DND-41 (cell line): ENCODE data around the gene ERC2.

Experiments used
- ATAC-seq: fragments of 200-7000 bp; cut with Tn5 transposase; 3 replicates; pipeline ENCODE4 v1.9.1; 2021; ENCODE audit warnings: low read depth; ENCODE audit not compliant: insufficient read depth
- DNase-seq: peaks from one replicate; pipeline ENCODE4 v3.0.0-alpha.2; 2020
- H2AFZ ChIP-seq: 2 replicates; pipeline ENCODE4 v1.6.0; 2012; ENCODE audit warnings: low read depth, low read length
- H3K27ac ChIP-seq: 2 replicates; pipeline ENCODE4 v1.5.1; 2012; ENCODE audit warnings: low read length, inconsistent platforms
- H3K27me3 ChIP-seq: fragments of 200-600 bp; sonication (generic); 2 replicates; pipeline ENCODE4 v1.6.0; 2012; ENCODE audit warnings: low read length, mild to moderate bottlenecking, inconsistent platforms; ENCODE audit not compliant: insufficient read depth, poor library complexity
- H3K36me3 ChIP-seq: 2 replicates; pipeline ENCODE4 v1.5.1; 2012; ENCODE audit warnings: low read length, inconsistent platforms; ENCODE audit not compliant: insufficient read depth
- H3K4me1 ChIP-seq: 2 replicates; pipeline ENCODE4 v1.5.1; 2012; ENCODE audit warnings: mild to moderate bottlenecking, low read length; ENCODE audit not compliant: insufficient read depth
- H3K4me2 ChIP-seq: 2 replicates; pipeline ENCODE4 v1.6.0; 2012; ENCODE audit warnings: mild to moderate bottlenecking, moderate library complexity, low read length, inconsistent platforms; ENCODE audit not compliant: insufficient read depth
- H3K4me3 ChIP-seq, 2 experiments: fragments of 200-600 bp in 1 of 2; shearing (Covaris generic) in 1 of 2; 2 replicates each; pipeline ENCODE4 v1.5.1; 2012 to 2016; ENCODE audit warnings: inconsistent platforms in 2 of 2, low read length in 2 of 2, mild to moderate bottlenecking in 2 of 2, low read depth in 1 of 2, moderate library complexity in 1 of 2
- H3K79me2 ChIP-seq: 2 replicates; pipeline ENCODE4 v1.6.0; 2012; ENCODE audit warnings: low read length, inconsistent platforms; ENCODE audit not compliant: insufficient read depth
- H3K9ac ChIP-seq: 2 replicates; pipeline ENCODE4 v1.6.0; 2012; ENCODE audit warnings: low read depth, mild to moderate bottlenecking, inconsistent platforms, low read length, moderate library complexity
- H3K9me3 ChIP-seq: 2 replicates; pipeline ENCODE4 v1.5.1; 2012; ENCODE audit warnings: low read length, moderate library complexity, mild to moderate bottlenecking, inconsistent platforms; ENCODE audit not compliant: insufficient read depth, severe bottlenecking
- H4K20me1 ChIP-seq: 2 replicates; pipeline ENCODE4 v1.6.0; 2012; ENCODE audit warnings: low read length; ENCODE audit not compliant: insufficient read depth
- CTCF ChIP-seq: IDR thresholded peaks from 2 replicates; pipeline ENCODE4 v1.5.1; 2012; ENCODE audit warnings: borderline replicate concordance, low read length, moderate library complexity, mild to moderate bottlenecking; ENCODE audit not compliant: poor library complexity, severe bottlenecking; ENCODE audit errors: extremely low read depth
- EZH2 ChIP-seq: IDR thresholded peaks from 3 replicates; pipeline ENCODE4 v1.6.1; 2012; ENCODE audit warnings: borderline replicate concordance, low read depth, mild to moderate bottlenecking, moderate library complexity, low read length, inconsistent platforms; ENCODE audit not compliant: severe bottlenecking

The ERC2 gene

DNA sequence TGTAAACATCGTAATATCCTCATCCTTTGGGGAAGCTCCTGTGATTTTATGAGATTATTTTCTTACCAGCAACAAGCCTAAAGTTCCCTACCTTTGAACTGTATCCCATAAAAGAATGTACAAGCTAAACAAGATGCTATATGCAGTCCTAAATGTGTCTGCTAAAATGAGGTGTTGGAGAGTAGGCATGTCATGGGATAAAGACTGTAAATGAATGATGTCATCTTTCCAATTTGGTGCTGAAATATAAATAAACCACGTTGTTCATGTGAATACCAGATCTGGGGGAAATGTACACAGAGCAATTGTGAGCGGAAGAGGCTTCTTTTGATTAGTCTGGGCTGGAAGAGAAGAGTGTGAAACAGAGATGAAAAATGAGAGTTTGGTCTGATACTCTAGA, 766.3 kb downstream of the ERC2 start:
- Histone ChIP-seq H3K4me1 (no peaks in the 10 kb centered on the region), H3K4me2 (no peak overlapping the region), H3K36me3 (no peaks in the 10 kb centered on the region), H3K27ac (no peak overlapping the region), H2AFZ (no peak overlapping the region), H3K27me3 (peaks cover 2% of the 10 kb centered on the region), H3K9ac (no peak overlapping the region), H3K9me3 (no peaks in the 10 kb centered on the region), H4K20me1 (no peaks in the 10 kb centered on the region), H3K79me2 (no peaks in the 10 kb centered on the region), H3K4me3 (no peak overlapping the region)
- DNase-seq, result no peak
- no peak for ATAC-seq
- TF ChIP-seq EZH2 (no peak), CTCF (no peak)

- TF ChIP-seq EZH2, result no peak
- TF ChIP-seq CTCF, result no peak
- H3K9me3 ChIP-seq, result no peaks in the 10 kb centered on the region
- no peak overlapping the region for H2AFZ ChIP-seq
- H3K36me3 ChIP-seq, result no peaks in the 10 kb centered on the region
- peaks cover 5% of the 10 kb centered on the region for H3K27me3 ChIP-seq
- H3K27ac ChIP-seq, result no peak overlapping the region
- H3K4me3 ChIP-seq, result no peak overlapping the region
- DNase-seq, result no peak
- no peaks in the 10 kb centered on the region for H3K4me1 ChIP-seq
- no peak for ATAC-seq
- H3K4me2 ChIP-seq, result no peak overlapping the region
- no peak overlapping the region for H3K9ac ChIP-seq
- no peaks in the 10 kb centered on the region for H4K20me1 ChIP-seq
- no peaks in the 10 kb centered on the region for H3K79me2 ChIP-seq
Observed at GRCh38 chr3:55698831-55699230, 769.4 kb downstream of the ERC2 start.

DNA sequence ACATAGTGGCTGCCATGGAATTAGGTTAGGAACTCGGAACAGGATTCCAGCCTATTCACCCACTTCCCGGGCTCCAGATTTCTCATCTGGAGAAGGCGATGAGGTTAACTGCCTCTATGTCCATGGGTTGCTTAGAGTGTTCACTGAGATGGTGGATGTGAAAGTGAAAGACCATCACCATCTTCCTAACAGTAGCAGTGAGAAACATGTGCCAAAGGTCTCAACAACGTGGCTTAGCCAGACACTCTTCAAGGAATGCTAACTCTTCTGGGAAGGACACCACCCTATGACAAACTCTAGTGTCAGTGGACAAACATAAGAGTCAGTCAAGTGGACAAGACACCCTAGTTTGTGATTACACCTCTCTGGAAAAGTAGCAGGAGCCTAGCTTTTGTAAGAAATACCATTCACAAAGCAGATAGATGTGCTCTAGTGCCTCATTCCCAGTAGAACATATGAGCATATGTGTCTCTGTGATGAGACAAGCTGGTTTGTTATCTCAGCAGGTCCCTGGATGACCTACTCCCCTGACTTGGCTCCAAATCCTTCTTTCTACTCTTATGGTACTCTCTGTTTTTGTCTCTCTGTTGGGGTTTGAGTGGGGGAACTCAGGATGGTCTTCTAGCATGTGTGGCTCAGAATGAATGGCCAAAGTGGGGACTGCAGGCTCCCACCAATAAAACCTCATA, 770.9 kb downstream of the ERC2 start:
- no peak overlapping the region for H3K27ac ChIP-seq
- TF ChIP-seq CTCF (no peak), EZH2 (no peak)
- no peak for DNase-seq
- H3K4me3 ChIP-seq, result no peak overlapping the region
- H3K79me2 ChIP-seq, result no peaks in the 10 kb centered on the region
- no peak overlapping the region for H3K4me2 ChIP-seq
- no peak overlapping the region for H2AFZ ChIP-seq
- no peaks in the 10 kb centered on the region for H3K36me3 ChIP-seq
- H4K20me1 ChIP-seq, result no peaks in the 10 kb centered on the region
- no peak for ATAC-seq
- peaks cover 3% of the 10 kb centered on the region for H3K27me3 ChIP-seq
- no peaks in the 10 kb centered on the region for H3K9me3 ChIP-seq
- H3K4me1 ChIP-seq, result no peaks in the 10 kb centered on the region
- no peak overlapping the region for H3K9ac ChIP-seq
